GM12891 (cell line): Measurements from ENCODE around the gene ZNF681.
A peak's percentile ranks its signal among the peaks of the same experiment; 100 is the strongest.
"Not testable (repeated sequence)": the region's sequence is repeated elsewhere in the genome, so short reads cannot be mapped to it uniquely, and the experiment has no call there.

Experiments
- DNase-seq: peaks from one replicate; pipeline ENCODE4 v3.0.0; 2011; ENCODE audit warnings: low spot score; ENCODE audit not compliant: insufficient read length
- FAIRE-seq: peaks from 2 replicates; lab custom pipeline; 2011; peaks lifted over from hg19 to GRCh38; lab: Jason Lieb, UNC
- PAX5 ChIP-seq: IDR thresholded peaks from 2 replicates; pipeline ENCODE4 v1.6.1; 2011; ENCODE audit warnings: low read length, moderate library complexity, mild to moderate bottlenecking; ENCODE audit not compliant: insufficient read depth, severe bottlenecking
- POLR2A ChIP-seq: IDR thresholded peaks from 2 replicates; pipeline ENCODE4 v1.6.1; 2011; ENCODE audit warnings: low read depth, low read length, control low read depth
- POLR2AphosphoS5 ChIP-seq: IDR thresholded peaks from 2 replicates; pipeline ENCODE4 v1.6.1; 2011; ENCODE audit warnings: low read depth, low read length, control low read depth
- POU2F2 ChIP-seq: IDR thresholded peaks from 2 replicates; pipeline ENCODE4 v1.6.1; 2011; ENCODE audit warnings: low read depth, mild to moderate bottlenecking, control low read depth, low read length, moderate library complexity
- SPI1 ChIP-seq: IDR thresholded peaks from 2 replicates; pipeline ENCODE4 v1.6.1; 2011; ENCODE audit warnings: low read depth, low read length, control low read depth
- TAF1 ChIP-seq: IDR thresholded peaks from 2 replicates; pipeline ENCODE4 v1.6.1; 2011; ENCODE audit warnings: low read depth, low read length, control low read depth

ZNF681 gene

DNA sequence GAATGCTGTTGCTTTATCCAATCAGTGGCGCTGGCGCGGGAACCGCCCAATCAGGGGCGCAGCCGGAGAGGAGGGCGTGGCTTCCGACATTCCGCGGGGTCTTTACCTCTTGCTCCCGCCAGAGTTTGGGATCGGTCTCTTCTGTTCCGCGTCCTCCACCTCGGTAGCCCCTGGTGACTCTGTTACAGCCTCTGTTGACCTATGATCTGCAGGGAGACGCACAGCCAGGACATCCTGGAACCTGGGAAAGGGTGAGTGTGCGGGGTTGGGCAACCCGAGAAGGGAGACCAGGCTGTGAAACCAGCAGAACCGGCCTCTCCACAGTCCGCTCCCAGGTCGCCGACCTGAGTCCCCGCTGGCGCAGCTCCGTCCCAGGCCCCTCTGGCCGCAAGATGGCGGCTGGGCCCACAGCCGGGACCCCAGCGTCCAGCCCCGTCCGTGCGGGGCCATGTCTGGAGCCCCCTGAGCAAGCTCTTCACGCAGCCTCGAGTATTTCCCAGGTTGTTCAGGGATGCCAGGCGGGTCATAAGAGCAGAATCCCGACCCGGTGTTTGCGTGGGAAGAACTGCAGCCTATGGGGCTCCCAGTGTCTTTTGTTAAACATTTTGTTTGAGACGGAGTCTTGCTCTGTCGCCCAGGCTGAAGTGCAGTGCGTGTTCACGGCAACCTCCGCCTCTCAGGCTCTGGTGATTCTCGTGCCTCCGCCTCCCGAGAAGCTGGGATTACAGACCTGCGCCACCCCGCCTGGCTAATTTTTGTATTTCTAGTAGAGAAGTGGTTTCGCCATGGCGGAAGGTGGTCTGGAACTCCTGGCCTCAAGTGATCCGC is 4.4 kb upstream of the ZNF681 start:
- no peak for TF ChIP-seq PAX5
- no peak for TF ChIP-seq POLR2A
- no peak for TF ChIP-seq TAF1
- peak; percentile 25 for DNase-seq
- peak; percentile 75 for FAIRE-seq

DNA sequence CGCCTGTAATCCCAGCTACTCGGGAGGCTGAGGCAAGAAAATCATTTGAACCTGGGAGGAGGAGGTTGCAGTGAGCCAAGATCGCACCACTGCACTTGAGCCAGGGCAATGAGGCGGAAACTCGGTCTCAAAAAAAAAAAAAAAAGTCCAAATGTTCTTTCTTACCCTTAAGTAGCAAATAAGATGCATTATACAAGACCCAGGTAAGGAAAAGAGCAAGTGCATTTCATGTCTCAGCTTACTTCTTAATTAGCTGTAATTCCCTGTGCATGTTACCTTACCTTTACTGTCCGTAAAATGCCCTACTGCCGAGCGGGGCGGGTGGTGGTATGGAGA is 3.8 kb upstream of the ZNF681 start:
- DNase-seq: no peak

DNA sequence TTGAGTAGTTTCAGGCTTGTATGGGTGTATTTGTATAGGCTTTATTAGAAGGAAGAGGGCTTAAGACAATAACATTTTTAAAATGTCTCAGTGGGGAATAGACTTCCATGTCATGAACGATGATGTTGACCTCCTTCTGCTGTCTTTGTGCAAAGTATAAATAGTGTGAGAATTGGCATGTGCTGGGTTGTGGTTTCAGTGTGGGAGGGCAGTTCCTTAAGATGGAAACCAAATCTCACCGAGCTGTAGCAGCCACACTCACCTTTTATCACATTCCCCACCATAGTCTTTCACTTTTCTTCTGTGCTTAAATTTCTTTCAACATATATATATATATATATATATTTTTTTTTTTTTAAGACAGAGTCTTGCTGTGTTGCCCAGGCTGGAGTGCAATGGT is 1.6 kb upstream of the ZNF681 start:
- not testable (repeated sequence) for FAIRE-seq, DNase-seq

More for the DNA sequence above, 3.8 kb upstream of the ZNF681 start:
- TF ChIP-seq POLR2AphosphoS5 (no peak), TAF1 (no peak), SPI1 (no peak), PAX5 (no peak), POLR2A (no peak), POU2F2 (no peak)
- FAIRE-seq: no peak

DNA sequence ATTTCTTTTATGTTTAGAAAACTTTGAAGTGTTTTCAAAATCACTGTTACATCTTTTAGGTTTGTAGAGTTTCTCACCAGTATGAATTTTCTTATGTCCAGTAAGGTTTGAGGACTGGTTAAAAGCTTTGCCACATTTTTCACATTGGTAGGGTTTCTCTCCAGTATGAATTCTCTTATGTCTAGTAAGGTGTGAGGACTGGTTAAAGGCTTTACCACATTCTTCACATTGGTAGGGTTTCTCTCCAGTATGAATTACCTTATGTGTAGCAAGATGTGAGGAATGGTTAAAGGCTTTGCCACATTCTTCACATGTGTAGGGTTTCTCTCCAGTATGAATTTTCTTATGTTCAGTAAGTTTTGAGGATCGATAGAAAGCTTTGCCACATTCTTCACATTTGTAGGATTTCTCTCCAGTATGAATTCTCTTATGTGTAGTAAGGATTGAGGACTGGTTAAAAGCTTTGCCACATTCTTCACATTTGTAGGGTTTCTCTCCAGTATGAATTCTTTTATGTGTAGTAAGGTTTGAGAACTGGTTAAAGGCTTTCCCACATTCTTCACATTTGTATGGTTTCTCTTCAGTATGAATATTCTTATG is 15.0 kb downstream of the ZNF681 start:
- DNase-seq, FAIRE-seq: not testable (repeated sequence)

DNA sequence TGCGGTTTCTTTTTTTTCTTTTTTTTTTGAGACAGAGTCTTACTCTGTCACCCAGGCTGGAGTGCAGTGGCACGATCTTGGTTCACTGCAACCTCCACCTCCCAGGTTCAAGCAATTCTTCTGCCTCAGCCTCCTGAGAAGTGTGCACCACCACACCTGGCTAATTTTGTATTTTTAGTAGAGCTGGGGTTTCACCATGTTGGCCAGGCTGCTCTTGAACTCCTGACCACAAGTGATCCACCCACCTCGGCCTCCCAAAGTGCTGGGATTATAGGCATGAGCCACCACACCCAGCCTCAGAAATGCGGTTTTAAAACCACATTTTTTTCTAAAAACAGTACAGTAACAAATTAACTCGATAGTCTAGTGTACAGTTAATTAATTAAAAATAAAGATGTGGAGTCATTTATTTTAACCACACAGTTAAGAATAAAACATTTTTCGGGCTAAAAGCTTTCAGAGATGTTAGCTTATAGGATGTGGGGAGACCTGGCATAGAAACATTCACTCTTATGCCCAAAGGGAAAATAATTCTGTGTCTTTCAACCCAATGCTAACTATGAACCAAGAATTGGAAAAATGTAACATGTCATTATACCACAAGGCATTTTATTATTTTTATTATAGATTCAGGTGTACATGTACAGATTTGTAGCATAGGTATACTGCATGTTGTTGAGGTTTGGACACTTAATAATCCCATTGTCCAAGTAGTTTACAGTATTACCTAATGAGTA is 27.8 kb downstream of the ZNF681 start:
- not testable (repeated sequence) for FAIRE-seq, DNase-seq

DNA sequence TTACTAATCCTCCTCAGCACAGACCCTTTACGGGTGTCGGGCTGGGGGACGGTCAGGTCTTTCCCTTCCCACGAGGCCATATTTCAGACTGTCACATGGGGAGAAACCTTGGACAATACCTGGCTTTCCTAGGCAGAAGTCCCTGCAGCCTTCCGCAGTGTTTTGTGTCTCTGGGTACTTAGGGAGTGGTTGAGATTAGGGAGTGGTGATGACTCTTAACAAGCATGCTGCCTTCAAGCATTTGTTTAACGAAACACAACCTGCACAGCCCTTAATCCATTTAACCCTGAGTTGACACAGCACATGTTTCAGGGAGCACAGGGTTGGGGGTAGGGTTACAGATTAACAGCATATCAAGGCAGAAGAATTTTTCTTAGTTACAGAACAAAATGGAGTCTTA is 34.5 kb downstream of the ZNF681 start:
- not testable (repeated sequence) for DNase-seq

DNA sequence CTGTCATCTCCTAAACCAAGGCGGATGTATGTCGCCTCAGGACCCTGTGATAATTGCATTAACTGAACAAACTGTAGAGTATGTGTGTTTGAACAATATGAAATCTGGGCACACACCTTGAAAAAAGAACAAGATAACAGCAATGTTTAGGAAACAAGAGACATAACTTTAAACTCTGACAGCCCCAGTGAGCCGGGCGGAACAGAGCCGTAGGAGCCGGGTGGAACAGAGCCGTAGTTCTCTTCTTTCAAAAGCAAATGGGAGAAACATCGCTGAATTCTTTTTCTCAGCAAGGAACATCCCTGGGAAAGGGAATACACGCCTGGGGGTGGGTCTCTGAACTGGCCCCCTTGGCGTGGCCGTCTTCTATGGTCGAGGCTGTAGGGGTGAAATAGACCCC is 39.9 kb downstream of the ZNF681 start:
- no peak for TF ChIP-seq POLR2A
- TF ChIP-seq POU2F2: no peak
- TF ChIP-seq TAF1: no peak
- no peak for DNase-seq
- no peak for FAIRE-seq

More for the DNA sequence above, 34.5 kb downstream of the ZNF681 start:
- FAIRE-seq: not testable (repeated sequence)

DNA sequence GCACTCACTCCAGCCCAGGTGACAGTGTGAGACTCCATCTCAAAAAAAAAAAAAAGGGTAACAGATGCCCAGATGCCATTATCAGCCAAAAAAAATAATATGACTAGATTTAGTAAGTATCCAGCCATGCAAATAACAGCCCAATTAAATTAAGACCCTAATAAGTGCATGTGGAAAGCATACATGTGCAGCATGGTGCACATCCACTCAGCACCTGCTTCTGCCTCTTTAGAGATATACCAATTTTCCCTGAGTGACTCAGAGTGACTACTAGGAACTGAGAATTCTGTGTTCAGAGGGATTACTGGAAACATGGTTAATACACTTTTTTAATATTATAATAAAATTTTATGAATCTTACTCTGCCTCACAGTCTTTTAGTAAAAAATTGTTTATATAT is 41.9 kb downstream of the ZNF681 start:
- no peak for TF ChIP-seq SPI1
- TF ChIP-seq POU2F2: no peak
- TF ChIP-seq TAF1: no peak
- TF ChIP-seq POLR2AphosphoS5: no peak
- no peak for TF ChIP-seq PAX5
- no peak for TF ChIP-seq POLR2A
- no peak for DNase-seq
- FAIRE-seq: no peak

DNA sequence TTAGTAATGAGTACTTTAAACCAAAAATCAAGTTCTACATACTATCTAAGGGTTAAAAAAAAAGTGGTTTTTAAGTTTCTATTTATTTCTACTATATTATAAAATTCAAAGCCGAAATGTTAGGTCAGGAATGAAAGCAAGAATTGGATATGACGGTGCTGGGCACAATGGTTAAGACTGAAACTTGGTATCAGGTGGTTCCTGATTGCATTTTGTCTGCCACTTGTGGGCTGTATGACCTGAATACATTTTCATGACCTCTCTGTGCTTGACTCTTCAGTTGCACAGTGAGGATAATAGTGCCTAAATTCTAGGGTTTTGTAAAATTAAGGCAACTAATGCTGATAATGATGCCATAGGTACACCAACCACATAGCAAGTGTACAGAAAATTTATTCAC is 49.3 kb downstream of the ZNF681 start:
- TF ChIP-seq POU2F2: no peak
- TF ChIP-seq TAF1: no peak
- no peak for TF ChIP-seq POLR2A
- no peak for TF ChIP-seq SPI1
- TF ChIP-seq POLR2AphosphoS5: no peak
- TF ChIP-seq PAX5: no peak
- FAIRE-seq: no peak
- DNase-seq: no peak

DNA sequence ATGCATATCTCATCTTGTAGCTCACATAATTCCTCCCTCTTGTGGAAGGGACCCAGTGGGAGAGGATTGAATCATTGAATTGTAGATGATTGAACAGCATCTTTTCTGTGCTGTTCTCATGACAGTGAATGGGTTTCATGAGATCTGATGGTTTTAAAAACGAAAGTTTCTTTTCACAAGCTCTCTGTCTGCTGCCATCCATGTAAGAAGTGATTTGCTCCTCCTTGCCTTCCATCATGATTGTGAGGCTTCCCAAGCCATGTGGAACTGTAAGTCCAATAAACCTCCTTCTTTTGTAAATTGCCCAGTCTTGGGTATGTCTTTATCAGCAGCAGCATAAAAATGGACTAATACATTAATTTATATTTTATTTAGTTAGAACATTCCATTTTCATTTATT is 52.0 kb downstream of the ZNF681 start:
- TF ChIP-seq POLR2A: no peak
- no peak for TF ChIP-seq TAF1
- TF ChIP-seq PAX5: no peak
- TF ChIP-seq SPI1: no peak
- TF ChIP-seq POU2F2: no peak
- no peak for TF ChIP-seq POLR2AphosphoS5
- DNase-seq: no peak
- no peak for FAIRE-seq

DNA sequence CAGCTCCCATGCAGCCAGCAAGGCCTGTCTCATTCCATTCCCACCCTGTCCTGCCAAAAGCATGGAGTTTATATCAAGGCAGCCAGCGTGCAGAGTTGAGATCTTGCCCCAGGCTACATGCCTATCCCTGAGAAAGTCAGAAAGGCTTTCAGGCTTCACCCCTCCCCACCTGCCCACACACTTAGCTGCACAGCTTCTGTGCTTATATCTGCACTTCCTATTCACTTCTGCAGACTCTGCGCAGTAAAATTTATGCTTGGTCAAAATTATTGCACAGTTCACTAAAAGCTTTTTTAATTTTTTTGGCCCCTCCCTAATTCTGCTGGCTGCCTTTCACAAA is 59.2 kb downstream of the ZNF681 start:
- FAIRE-seq (no peak), DNase-seq (no peak)
- TF ChIP-seq PAX5: no peak
- TF ChIP-seq SPI1: no peak
- no peak for TF ChIP-seq POU2F2
- TF ChIP-seq POLR2AphosphoS5: no peak
- no peak for TF ChIP-seq TAF1
- no peak for TF ChIP-seq POLR2A
